Retinal pigment epithelial cell (primary cell): ENCODE results near the gene SCT.
"Not testable (repeated sequence)": the region's sequence is repeated elsewhere in the genome, so short reads cannot be mapped to it uniquely, and the experiment has no call there.

Source experiments
- DNase-seq: peaks from one replicate; pipeline ENCODE4 v3.0.0-alpha.2; 2010; ENCODE audit warnings: low read depth
- H3K4me3 ChIP-seq: 2 replicates; pipeline ENCODE4 v1.5.1; 2011; ENCODE audit warnings: mild to moderate bottlenecking, low read length, control low read depth, moderate library complexity
- CTCF ChIP-seq: conservative IDR thresholded peaks from 2 replicates; pipeline ENCODE4 v1.5.1; 2011; ENCODE audit warnings: low read depth, low read length, control low read depth, inconsistent platforms

Gene SCT

GRCh38 chr11:660681-661444 is 33.9 kb upstream of the SCT start:
- no peak overlapping the region for H3K4me3 ChIP-seq
- DNase-seq, result no peak
- no peak for TF ChIP-seq CTCF

GRCh38 chr11:660281-660680 is 33.3 kb upstream of the SCT start:
- H3K4me3 ChIP-seq, result no peak overlapping the region
- no peak for DNase-seq
- TF ChIP-seq CTCF, result no peak

GRCh38 chr11:659532-660085 is 32.6 kb upstream of the SCT start:
- TF ChIP-seq CTCF, result no peak
- no peak for DNase-seq
- no peak overlapping the region for H3K4me3 ChIP-seq

GRCh38 chr11:657691-658126 is 30.7 kb upstream of the SCT start:
- TF ChIP-seq CTCF, result no peak
- H3K4me3 ChIP-seq, result no peak overlapping the region
- no peak for DNase-seq

GRCh38 chr11:656866-657265 is 29.9 kb upstream of the SCT start:
- no peak for DNase-seq
- no peak overlapping the region for H3K4me3 ChIP-seq
- no peak for TF ChIP-seq CTCF

- TF ChIP-seq CTCF, result no peak
- no peak for DNase-seq
- no peak overlapping the region for H3K4me3 ChIP-seq
Measured at GRCh38 chr11:656426-656825, 29.4 kb upstream of the SCT start.

- no peak overlapping the region for H3K4me3 ChIP-seq
- no peak for TF ChIP-seq CTCF
- DNase-seq, result no peak
Measured at GRCh38 chr11:655036-655726, 28.2 kb upstream of the SCT start.

- not testable (repeated sequence) for DNase-seq
Measured at GRCh38 chr11:654444-654843, 27.5 kb upstream of the SCT start.

More at GRCh38 chr11:654444-654843, 27.5 kb upstream of the SCT start:
- H3K4me3 ChIP-seq, result not testable (repeated sequence)
